Measurements from ENCODE around the gene OR8G5. TPM values are rescaled to one million over a fixed set of nuclear protein-coding genes. Genes with fewer than 3 reads are reported as not detected.

The OR8G5 gene, protein sequence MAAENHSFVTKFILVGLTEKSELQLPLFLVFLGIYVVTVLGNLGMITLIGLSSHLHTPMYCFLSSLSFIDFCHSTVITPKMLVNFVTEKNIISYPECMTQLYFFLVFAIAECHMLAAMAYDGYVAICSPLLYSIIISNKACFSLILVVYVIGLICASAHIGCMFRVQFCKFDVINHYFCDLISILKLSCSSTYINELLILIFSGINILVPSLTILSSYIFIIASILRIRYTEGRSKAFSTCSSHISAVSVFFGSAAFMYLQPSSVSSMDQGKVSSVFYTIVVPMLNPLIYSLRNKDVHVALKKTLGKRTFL
- under 1 TPM in 1 of 2 donors, not detected in 1; 0.18 TPM for total RNA-seq
- polyA plus RNA-seq (2013, experiment 1 of 2), result not detected
- not detected for polyA plus RNA-seq (2013, experiment 2 of 2)
- long read RNA-seq, experiment 1, result 0 reads
- long read RNA-seq, experiment 2, result 0 reads
- long read RNA-seq, experiment 3, result 0 reads
- long read RNA-seq, experiment 4, result 0 reads

- no peak within 1 kb of the TSS for H3K27ac ChIP-seq (ENCODE audit: low read depth, low read length)
- Mint-ChIP-seq H3K4me1 (peaks cover 28% of the 10 kb centered on the region), H3K27ac (peak within 1 kb of the TSS; percentile 36), H3K4me3 (no peak within 1 kb of the TSS), H3K36me3 (ENCODE audit: low read depth) (no peaks in the 10 kb centered on the region), H3K9me3 (no peaks in the 10 kb centered on the region), H3K27me3 (ENCODE audit: insufficient read depth) (peaks cover under 1% of the 10 kb centered on the region)
- peak within 1 kb of the TSS; percentile 56 for H3K4me3 ChIP-seq (ENCODE audit: low read length)
- no peaks in the 10 kb centered on the region for H3K27me3 ChIP-seq (ENCODE audit: control insufficient read depth, insufficient read depth, low read length, poor library complexity, severe bottlenecking)
- no peak for DNase-seq
- H3K4me1 ChIP-seq (ENCODE audit: control insufficient read depth, insufficient read depth, low read length), result peaks cover 17% of the 10 kb centered on the region
- H3K36me3 ChIP-seq (ENCODE audit: control insufficient read depth, insufficient read depth, low read length), result no peaks in the 10 kb centered on the region
- H3K9ac ChIP-seq (ENCODE audit: extremely low read depth, low read length, poor library complexity, severe bottlenecking), result no peak within 1 kb of the TSS
- TF ChIP-seq, protein P1, sequence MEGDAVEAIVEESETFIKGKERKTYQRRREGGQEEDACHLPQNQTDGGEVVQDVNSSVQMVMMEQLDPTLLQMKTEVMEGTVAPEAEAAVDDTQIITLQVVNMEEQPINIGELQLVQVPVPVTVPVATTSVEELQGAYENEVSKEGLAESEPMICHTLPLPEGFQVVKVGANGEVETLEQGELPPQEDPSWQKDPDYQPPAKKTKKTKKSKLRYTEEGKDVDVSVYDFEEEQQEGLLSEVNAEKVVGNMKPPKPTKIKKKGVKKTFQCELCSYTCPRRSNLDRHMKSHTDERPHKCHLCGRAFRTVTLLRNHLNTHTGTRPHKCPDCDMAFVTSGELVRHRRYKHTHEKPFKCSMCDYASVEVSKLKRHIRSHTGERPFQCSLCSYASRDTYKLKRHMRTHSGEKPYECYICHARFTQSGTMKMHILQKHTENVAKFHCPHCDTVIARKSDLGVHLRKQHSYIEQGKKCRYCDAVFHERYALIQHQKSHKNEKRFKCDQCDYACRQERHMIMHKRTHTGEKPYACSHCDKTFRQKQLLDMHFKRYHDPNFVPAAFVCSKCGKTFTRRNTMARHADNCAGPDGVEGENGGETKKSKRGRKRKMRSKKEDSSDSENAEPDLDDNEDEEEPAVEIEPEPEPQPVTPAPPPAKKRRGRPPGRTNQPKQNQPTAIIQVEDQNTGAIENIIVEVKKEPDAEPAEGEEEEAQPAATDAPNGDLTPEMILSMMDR (conservative IDR thresholded peaks at IDR 0.05), result no peak
- WGBS, 2 experiments (ENCODE audit: insufficient coverage in 1 of 2, insufficient read length in 1 of 2), result 58 to 87% methylated on average over 3 to 4 of the region's 4 CpGs
- H3K9me3 ChIP-seq (ENCODE audit: control insufficient read depth, low read length), result no peaks in the 10 kb centered on the region
Measured at GRCh38 chr11:124256076-124256475, at the start of gene OR8G5. TSS of gene OR8G5 (plus strand) at chr11:124256376. CDS start at chr11:124264932, 8,556 bp downstream.

DNA sequence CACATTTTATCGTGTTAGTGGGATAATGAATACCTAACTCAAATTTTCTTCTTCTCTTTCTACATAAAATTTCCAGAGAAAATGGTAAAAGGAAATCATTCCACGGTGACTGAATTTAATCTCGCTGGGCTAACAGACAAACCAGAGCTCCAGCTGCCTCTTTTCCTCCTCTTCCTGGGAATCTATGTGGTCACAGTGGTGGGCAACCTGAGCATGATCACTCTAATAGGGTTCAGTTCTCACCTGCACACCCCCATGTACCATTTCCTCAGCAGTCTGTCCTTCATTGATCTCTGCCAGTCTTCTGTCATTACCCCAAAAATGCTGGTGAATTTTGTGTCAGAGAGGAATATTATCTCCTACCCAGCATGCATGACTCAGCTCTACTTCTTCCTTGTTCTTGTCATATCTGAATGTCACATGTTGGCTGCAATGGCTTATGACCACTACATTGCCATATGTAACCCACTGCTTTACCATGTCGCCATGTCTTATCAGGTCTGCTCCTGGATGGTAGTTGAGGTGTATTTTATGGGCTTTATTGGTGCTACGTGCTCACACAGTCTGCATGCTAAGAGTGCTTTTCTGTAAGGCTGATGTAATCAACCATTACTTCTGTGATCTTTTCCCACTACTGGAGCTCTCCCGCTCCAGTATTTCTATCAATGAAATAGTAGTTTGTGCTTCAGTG lies 48.9 kb upstream of the OR8G5 start:
- Mint-ChIP-seq H3K27ac (no peak overlapping the region), H3K27me3 (ENCODE audit: insufficient read depth) (no peaks in the 10 kb centered on the region), H3K9me3 (no peaks in the 10 kb centered on the region), H3K36me3 (ENCODE audit: low read depth) (no peaks in the 10 kb centered on the region), H3K4me1 (no peaks in the 10 kb centered on the region), H3K4me3 (no peak overlapping the region)
- 81 to 91% methylated on average over 4 to 6 of the region's 6 CpGs for WGBS, 2 experiments (ENCODE audit: insufficient coverage in 1 of 2, insufficient read length in 1 of 2)
- Histone ChIP-seq H3K27me3 (ENCODE audit: control insufficient read depth, insufficient read depth, low read length, poor library complexity, severe bottlenecking) (no peaks in the 10 kb centered on the region), H3K27ac (ENCODE audit: low read depth, low read length) (no peak overlapping the region), H3K4me3 (ENCODE audit: low read length) (no peak overlapping the region), H3K36me3 (ENCODE audit: control insufficient read depth, insufficient read depth, low read length) (no peaks in the 10 kb centered on the region), H3K9ac (ENCODE audit: extremely low read depth, low read length, poor library complexity, severe bottlenecking) (no peak overlapping the region), H3K9me3 (ENCODE audit: control insufficient read depth, low read length) (no peaks in the 10 kb centered on the region), H3K4me1 (ENCODE audit: control insufficient read depth, insufficient read depth, low read length) (no peaks in the 10 kb centered on the region)
- DNase-seq, result no peak
- TF ChIP-seq, protein P1 (conservative IDR thresholded peaks at IDR 0.05), result no peak

- Mint-ChIP-seq H3K36me3 (ENCODE audit: low read depth) (no peaks in the 10 kb centered on the region), H3K4me1 (no peaks in the 10 kb centered on the region), H3K9me3 (no peaks in the 10 kb centered on the region), H3K27me3 (ENCODE audit: insufficient read depth) (peaks cover 5% of the 10 kb centered on the region), H3K4me3 (no peak overlapping the region), H3K27ac (no peak overlapping the region)
- Histone ChIP-seq H3K9ac (ENCODE audit: extremely low read depth, low read length, poor library complexity, severe bottlenecking) (no peak overlapping the region), H3K4me1 (ENCODE audit: control insufficient read depth, insufficient read depth, low read length) (no peaks in the 10 kb centered on the region), H3K9me3 (ENCODE audit: control insufficient read depth, low read length) (no peaks in the 10 kb centered on the region), H3K4me3 (ENCODE audit: low read length) (no peak overlapping the region), H3K27me3 (ENCODE audit: control insufficient read depth, insufficient read depth, low read length, poor library complexity, severe bottlenecking) (no peaks in the 10 kb centered on the region), H3K27ac (ENCODE audit: low read depth, low read length) (no peak overlapping the region), H3K36me3 (ENCODE audit: control insufficient read depth, insufficient read depth, low read length) (no peaks in the 10 kb centered on the region)
- TF ChIP-seq, protein P1 (conservative IDR thresholded peaks at IDR 0.05), result no peak
- 94 to 100% methylated on average over 1 to 6 of the region's 6 CpGs for WGBS, 2 experiments (ENCODE audit: insufficient coverage in 1 of 2, insufficient read length in 1 of 2)
- DNase-seq, result no peak
Measured at GRCh38 chr11:124209824-124210357, 46.3 kb upstream of the OR8G5 start.

Measured in endodermal cell (in vitro differentiated cells).